ENCODE results near the gene COL5A3.

DNA sequence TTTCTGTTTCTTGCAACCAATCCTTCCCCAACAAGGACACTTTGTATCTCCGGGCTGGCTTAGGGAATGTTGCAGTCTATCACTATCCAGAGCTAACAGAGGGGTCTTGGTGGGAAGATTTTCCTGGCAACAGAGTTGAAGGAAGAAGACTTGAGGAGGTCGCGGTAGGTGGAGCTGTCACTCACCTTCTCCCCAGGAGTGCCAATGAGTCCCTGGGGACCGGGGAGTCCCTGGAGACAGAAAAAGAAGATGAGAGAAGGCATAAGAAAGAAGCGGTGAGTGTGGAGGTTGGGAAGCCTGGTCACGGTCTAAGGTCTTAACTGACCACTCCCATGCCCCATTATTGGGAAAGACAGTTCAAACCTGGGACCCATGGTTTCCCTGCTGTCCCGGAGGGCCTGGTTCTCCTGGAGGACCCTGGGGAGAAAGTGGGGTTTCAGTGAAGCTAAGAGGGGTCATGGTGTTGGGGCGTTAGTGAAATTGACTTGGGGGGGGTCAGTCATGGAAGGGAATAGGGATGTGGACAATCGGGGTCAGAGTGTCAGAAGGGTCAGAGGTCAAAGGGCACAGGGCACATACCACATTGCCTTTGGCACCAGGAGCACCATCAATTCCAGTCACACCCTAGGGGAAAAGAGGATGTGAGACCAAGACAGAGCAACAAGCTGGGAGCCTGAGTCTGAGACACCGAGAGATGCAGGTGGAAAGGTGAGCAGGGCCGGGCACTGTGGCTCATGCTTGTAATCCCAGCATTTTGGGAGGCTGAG, 18.7 kb downstream of the COL5A3 start:
- TF ChIP-seq POLR2A (IDR thresholded peaks at IDR 0.05): no peak
- TF ChIP-seq, protein P1, sequence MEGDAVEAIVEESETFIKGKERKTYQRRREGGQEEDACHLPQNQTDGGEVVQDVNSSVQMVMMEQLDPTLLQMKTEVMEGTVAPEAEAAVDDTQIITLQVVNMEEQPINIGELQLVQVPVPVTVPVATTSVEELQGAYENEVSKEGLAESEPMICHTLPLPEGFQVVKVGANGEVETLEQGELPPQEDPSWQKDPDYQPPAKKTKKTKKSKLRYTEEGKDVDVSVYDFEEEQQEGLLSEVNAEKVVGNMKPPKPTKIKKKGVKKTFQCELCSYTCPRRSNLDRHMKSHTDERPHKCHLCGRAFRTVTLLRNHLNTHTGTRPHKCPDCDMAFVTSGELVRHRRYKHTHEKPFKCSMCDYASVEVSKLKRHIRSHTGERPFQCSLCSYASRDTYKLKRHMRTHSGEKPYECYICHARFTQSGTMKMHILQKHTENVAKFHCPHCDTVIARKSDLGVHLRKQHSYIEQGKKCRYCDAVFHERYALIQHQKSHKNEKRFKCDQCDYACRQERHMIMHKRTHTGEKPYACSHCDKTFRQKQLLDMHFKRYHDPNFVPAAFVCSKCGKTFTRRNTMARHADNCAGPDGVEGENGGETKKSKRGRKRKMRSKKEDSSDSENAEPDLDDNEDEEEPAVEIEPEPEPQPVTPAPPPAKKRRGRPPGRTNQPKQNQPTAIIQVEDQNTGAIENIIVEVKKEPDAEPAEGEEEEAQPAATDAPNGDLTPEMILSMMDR (IDR thresholded peaks at IDR 0.05): no peak

All from esophagus squamous epithelium (tissue), 4 donors.